ENCODE data around the gene CPNE4. TPM values are rescaled to one million over a fixed set of nuclear protein-coding genes. Genes with fewer than 3 reads are reported as not detected.
A peak's percentile ranks its signal among the peaks of the same experiment; 100 is the strongest.

The CPNE4 gene
- total RNA-seq, 1 experiment from 2014 or later, result 1.9 TPM

GRCh38 chr3:131549340-131549739 lies 485.5 kb downstream of the CPNE4 start:
- no peak overlapping the region for H3K23ac ChIP-seq (ENCODE audit: insufficient read length, low read depth, low read length)
- peak; percentile 82 for TF ChIP-seq CTCF (conservative IDR thresholded peaks at IDR 0.05)
- Mint-ChIP-seq H3K27me3 (ENCODE audit: low read depth) (no peaks in the 10 kb centered on the region), H3K4me3 (no peak overlapping the region), H3K4me1 (peaks cover 6 to 7% of the 10 kb centered on the region in 2 experiments), H3K36me3 (ENCODE audit: insufficient read depth in 1 of 3, low read depth in 3 of 3) (no peaks in the 10 kb centered on the region), H3K27ac (no peak overlapping the region), H3K9me3 (no peaks in the 10 kb centered on the region)
- H3K9me3 ChIP-seq (ENCODE audit: control insufficient read depth, low read depth, low read length), result no peaks in the 10 kb centered on the region
- WGBS (ENCODE audit: extremely low coverage, insufficient read length, low lambda C conversion rate), result no CpG with 5 or more reads among the region's 1 CpG
- no peaks in the 10 kb centered on the region for H4K20me1 ChIP-seq (ENCODE audit: control insufficient read depth, insufficient read depth, insufficient read length)
- H3K4ac ChIP-seq (ENCODE audit: low read depth, low read length), result no peak overlapping the region
- H3K79me2 ChIP-seq (ENCODE audit: insufficient read depth, low read length), result no peaks in the 10 kb centered on the region
- no peak overlapping the region for H3K56ac ChIP-seq (ENCODE audit: insufficient read length, low read depth, low read length)
- no peak overlapping the region for H2AK5ac ChIP-seq (ENCODE audit: insufficient read length, low read length)
- no peak overlapping the region for H2BK20ac ChIP-seq (ENCODE audit: low read depth, low read length, poor library complexity, severe bottlenecking)
- H3K23me2 ChIP-seq (ENCODE audit: insufficient read length, low read depth, low read length, poor library complexity, severe bottlenecking), result no peaks in the 10 kb centered on the region
- H3K27me3 ChIP-seq (ENCODE audit: insufficient read depth, low read length), result no peaks in the 10 kb centered on the region
- no peak overlapping the region for H4K91ac ChIP-seq (ENCODE audit: insufficient read length, low read depth, low read length)
- no peak overlapping the region for H3K27ac ChIP-seq (ENCODE audit: insufficient read length, low read depth, low read length)
- H3K4me2 ChIP-seq (ENCODE audit: insufficient read depth, insufficient read length, low read length), result no peak overlapping the region
- no peak overlapping the region for H3K14ac ChIP-seq (ENCODE audit: insufficient read depth, low read length)
- DNase-seq, result no peak
- no peak overlapping the region for H3K9ac ChIP-seq (ENCODE audit: extremely low read depth, insufficient read length, low read length)
- H3T11ph ChIP-seq (ENCODE audit: low read length), result no peak overlapping the region
- H2BK5ac ChIP-seq (ENCODE audit: insufficient read length, low read length), result no peak overlapping the region
- no peak overlapping the region for H4K5ac ChIP-seq (ENCODE audit: insufficient read length, low read depth, low read length)
- no peak overlapping the region for H2BK12ac ChIP-seq (ENCODE audit: insufficient read length, low read depth, low read length)
- no peak overlapping the region for H2BK120ac ChIP-seq (ENCODE audit: low read depth, low read length, poor library complexity, severe bottlenecking)
- H3K4me1 ChIP-seq (ENCODE audit: insufficient read depth, low read length), result no peaks in the 10 kb centered on the region
- H2BK15ac ChIP-seq (ENCODE audit: low read depth, low read length), result no peak overlapping the region
- H3K79me1 ChIP-seq (ENCODE audit: insufficient read depth, low read depth, low read length, poor library complexity, severe bottlenecking), result no peaks in the 10 kb centered on the region
- no peak overlapping the region for H3K18ac ChIP-seq (ENCODE audit: insufficient read length, low read depth, low read length)
- H2AFZ ChIP-seq (ENCODE audit: low read length), result no peak overlapping the region
- H4K8ac ChIP-seq (replicated peaks; ENCODE audit: insufficient read length, low read depth, low read length), result no peak overlapping the region
